ENCODE results near the gene SLC25A10. TPM values are rescaled to one million over a fixed set of nuclear protein-coding genes. Genes with fewer than 3 reads are reported as not detected.

SLC25A10 gene
- polyA plus RNA-seq, 3 donors = 1.8 to 2.3 (median 1.9) TPM

- Histone ChIP-seq H4K20me1 (ENCODE audit: insufficient read depth, low read length) (no peaks in the 10 kb centered on the region), H3K9ac (ENCODE audit: insufficient read depth, low read length, poor library complexity, severe bottlenecking) (no peak overlapping the region), H3K4me2 (replicated peaks; ENCODE audit: extremely low read depth, low read length, poor library complexity, severe bottlenecking) (no peak overlapping the region), H3K9me3 (replicated peaks in 1 of 2; ENCODE audit: control insufficient read depth in 1 of 2, insufficient read depth in 1 of 2, low read length in 2 of 2) (no peaks in the 10 kb centered on the region), H3K79me2 (ENCODE audit: insufficient read depth, low read length) (no peaks in the 10 kb centered on the region), H3K27ac (ENCODE audit: low read depth in 1 of 2, low read length in 2 of 2) (no peak overlapping the region), H3K4me1 (ENCODE audit: control insufficient read depth in 1 of 2, insufficient read depth in 2 of 2, low read length in 2 of 2) (peaks cover 0 to 3% of the 10 kb centered on the region in 2 donors), H3K27me3 (ENCODE audit: control insufficient read depth in 2 of 2, insufficient read depth in 2 of 2, low read length in 2 of 2) (peaks cover 0 to 12% of the 10 kb centered on the region in 2 donors), H3K4me3 (replicated peaks in 1 of 3; ENCODE audit: low read depth in 2 of 3, low read length in 3 of 3) (no peak overlapping the region), H3K36me3 (replicated peaks in 1 of 2; ENCODE audit: control insufficient read depth in 1 of 2, insufficient read depth in 2 of 2, low read length in 2 of 2) (no peaks in the 10 kb centered on the region), H2AFZ (ENCODE audit: insufficient read depth, low read depth, low read length, poor library complexity, severe bottlenecking) (no peak overlapping the region)
- WGBS (ENCODE audit: insufficient coverage) = 46% methylated on average over 4 of the region's 10 CpGs
- no peak for DNase-seq
- Mint-ChIP-seq H3K27me3 (ENCODE audit: low read depth in 3 of 3) (peaks cover 16 to 20% (median 19%) of the 10 kb centered on the region in 3 donors), H3K27ac (no peak overlapping the region), H3K4me1 (peaks cover 10% of the 10 kb centered on the region), H3K36me3 (peaks cover 0 to 10% of the 10 kb centered on the region in 2 donors), H3K4me3 (no peak overlapping the region), H3K9me3 (peaks cover 0 to 1% (median 0%) of the 10 kb centered on the region in 7 donors)
- TF ChIP-seq CTCF (IDR thresholded peaks at IDR 0.05) = no peak
- intact Hi-C loops (cut with micrococcal nuclease) = no loop called here
Measured at GRCh38 chr17:81722184-81723120, 10.4 kb downstream of the SLC25A10 start.

- H3K36me3 Mint-ChIP-seq = peaks cover 0 to 6% of the 10 kb centered on the region in 2 donors
- H3K27me3 ChIP-seq (ENCODE audit: control insufficient read depth in 2 of 2, insufficient read depth in 2 of 2, low read length in 2 of 2) = peaks cover 0 to 12% of the 10 kb centered on the region in 2 donors
- WGBS (ENCODE audit: insufficient coverage) = 83% methylated on average over 7 of the region's 12 CpGs
- no peak overlapping the region for H3K4me3 ChIP-seq (replicated peaks in 1 of 3; ENCODE audit: low read depth in 2 of 3, low read length in 3 of 3)
- H3K4me1 Mint-ChIP-seq = peaks cover 10% of the 10 kb centered on the region
- H3K9me3 Mint-ChIP-seq = peaks cover 0 to 3% (median 0%) of the 10 kb centered on the region in 7 donors
- H4K20me1 ChIP-seq (ENCODE audit: insufficient read depth, low read length) = no peaks in the 10 kb centered on the region
- no peaks in the 10 kb centered on the region for H3K9me3 ChIP-seq (replicated peaks in 1 of 2; ENCODE audit: control insufficient read depth in 1 of 2, insufficient read depth in 1 of 2, low read length in 2 of 2)
- H3K36me3 ChIP-seq (replicated peaks in 1 of 2; ENCODE audit: control insufficient read depth in 1 of 2, insufficient read depth in 2 of 2, low read length in 2 of 2) = no peaks in the 10 kb centered on the region
- H3K27ac ChIP-seq (ENCODE audit: low read depth in 1 of 2, low read length in 2 of 2) = no peak overlapping the region
- H3K9ac ChIP-seq (ENCODE audit: insufficient read depth, low read length, poor library complexity, severe bottlenecking) = no peak overlapping the region
- H2AFZ ChIP-seq (ENCODE audit: insufficient read depth, low read depth, low read length, poor library complexity, severe bottlenecking) = no peak overlapping the region
- H3K27ac Mint-ChIP-seq = no peak overlapping the region
- no peak overlapping the region for H3K4me3 Mint-ChIP-seq
- DNase-seq = no peak
- peaks cover 16 to 20% (median 19%) of the 10 kb centered on the region in 3 donors for H3K27me3 Mint-ChIP-seq (ENCODE audit: low read depth in 3 of 3)
- no peak for TF ChIP-seq CTCF (IDR thresholded peaks at IDR 0.05)
- H3K79me2 ChIP-seq (ENCODE audit: insufficient read depth, low read length) = no peaks in the 10 kb centered on the region
- intact Hi-C loops (cut with micrococcal nuclease) = no loop called here
- no peak overlapping the region for H3K4me2 ChIP-seq (replicated peaks; ENCODE audit: extremely low read depth, low read length, poor library complexity, severe bottlenecking)
- H3K4me1 ChIP-seq (ENCODE audit: control insufficient read depth in 1 of 2, insufficient read depth in 2 of 2, low read length in 2 of 2) = peaks cover 0 to 3% of the 10 kb centered on the region in 2 donors
Measured at GRCh38 chr17:81723651-81724209, 11.6 kb downstream of the SLC25A10 start.

All from CD14-positive monocyte (primary cell).